ENCODE data around the gene ZBTB16.

- TF ChIP-seq, protein P1, sequence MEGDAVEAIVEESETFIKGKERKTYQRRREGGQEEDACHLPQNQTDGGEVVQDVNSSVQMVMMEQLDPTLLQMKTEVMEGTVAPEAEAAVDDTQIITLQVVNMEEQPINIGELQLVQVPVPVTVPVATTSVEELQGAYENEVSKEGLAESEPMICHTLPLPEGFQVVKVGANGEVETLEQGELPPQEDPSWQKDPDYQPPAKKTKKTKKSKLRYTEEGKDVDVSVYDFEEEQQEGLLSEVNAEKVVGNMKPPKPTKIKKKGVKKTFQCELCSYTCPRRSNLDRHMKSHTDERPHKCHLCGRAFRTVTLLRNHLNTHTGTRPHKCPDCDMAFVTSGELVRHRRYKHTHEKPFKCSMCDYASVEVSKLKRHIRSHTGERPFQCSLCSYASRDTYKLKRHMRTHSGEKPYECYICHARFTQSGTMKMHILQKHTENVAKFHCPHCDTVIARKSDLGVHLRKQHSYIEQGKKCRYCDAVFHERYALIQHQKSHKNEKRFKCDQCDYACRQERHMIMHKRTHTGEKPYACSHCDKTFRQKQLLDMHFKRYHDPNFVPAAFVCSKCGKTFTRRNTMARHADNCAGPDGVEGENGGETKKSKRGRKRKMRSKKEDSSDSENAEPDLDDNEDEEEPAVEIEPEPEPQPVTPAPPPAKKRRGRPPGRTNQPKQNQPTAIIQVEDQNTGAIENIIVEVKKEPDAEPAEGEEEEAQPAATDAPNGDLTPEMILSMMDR (IDR thresholded peaks at IDR 0.05): no peak
- TF ChIP-seq POLR2A (IDR thresholded peaks at IDR 0.05): no peak
These were observed 141.7 kb downstream of the ZBTB16 start for GRCh38 chr11:114201219-114201618.

Measured in stomach (tissue), 4 donors.